Heart left ventricle (tissue), 16 donors: ENCODE data around the gene IQGAP2. TPM values are rescaled to one million over a fixed set of nuclear protein-coding genes. Genes with fewer than 3 reads are reported as not detected.

ENCODE experiments used
- ATAC-seq, 4 donors: fragments of 200-7000 bp; cut with Tn5 transposase; one replicate each; pipeline ENCODE4 v1.9.1; 2020 to 2022; ENCODE audit warnings: moderate library complexity in 4 of 4, mild to moderate bottlenecking in 3 of 4, moderate number of reproducible peaks in 1 of 4
- DNase-seq, 5 donors: peaks; one replicate each; pipeline ENCODE4 v3.0.0-alpha.2; 2020
- H3K27ac ChIP-seq, 12 donors: fragments of 200-600 bp; sonication (generic) in 4 of 12; one replicate each; pipeline versions ENCODE4 v1.5.0 to v1.8.0; 2016 to 2022; ENCODE audit warnings: mild to moderate bottlenecking in 2 of 12
- H3K27me3 ChIP-seq, 9 donors: fragments of 200-600 bp; sonication (generic) in 2 of 9; one replicate each; pipeline versions ENCODE4 v1.5.1 to v1.8.0; 2016 to 2022; ENCODE audit warnings: mild to moderate bottlenecking in 3 of 9
- H3K36me3 ChIP-seq, 9 donors: fragments of 200-600 bp; sonication (generic) in 2 of 9; one replicate each; pipeline versions ENCODE4 v1.5.0 to v1.8.0; 2018 to 2022; ENCODE audit warnings: mild to moderate bottlenecking in 2 of 9
- H3K4me1 ChIP-seq, 12 donors: fragments of 200-600 bp; sonication (generic) in 4 of 12; one replicate each; pipeline versions ENCODE4 v1.5.0 to v1.8.0; 2016 to 2022; ENCODE audit warnings: mild to moderate bottlenecking in 3 of 12
- H3K4me3 ChIP-seq, 12 donors: fragments of 200-600 bp; sonication (generic) in 4 of 12; one replicate each; pipeline versions ENCODE4 v1.5.0 to v1.8.0; 2017 to 2022; ENCODE audit warnings: mild to moderate bottlenecking in 9 of 12, moderate library complexity in 4 of 12
- H3K9me3 ChIP-seq, 12 donors: fragments of 200-600 bp; sonication (generic) in 4 of 12; one replicate each; pipeline versions ENCODE4 v1.5.0 to v1.8.0; 2016 to 2022; ENCODE audit warnings: mild to moderate bottlenecking in 1 of 12
- CTCF ChIP-seq, 12 donors: fragments of 200-600 bp; sonication (generic) in 4 of 12; IDR thresholded peaks; one replicate each; pipeline versions ENCODE4 v1.5.0 to v1.8.0; 2018 to 2022; ENCODE audit warnings: antibody characterized with exemption in 12 of 12, mild to moderate bottlenecking in 5 of 12
- POLR2A ChIP-seq, 2 donors: fragments of 450-650 bp; IDR thresholded peaks; one replicate each; pipeline ENCODE4 v1.6.1; 2017; ENCODE audit warnings: antibody characterized with exemption in 2 of 2, mild to moderate bottlenecking in 2 of 2, moderate library complexity in 2 of 2
- WGBS, 4 donors: extraction: QIAGEN DNeasy Blood & Tissue Kit in 2 of 4; methylation state at CpG; one replicate each; pipeline versions ENCODE4 v1.1.5 to v1.1.7; 2013 to 2018; 5-methylcytosine and 5-hydroxymethylcytosine counted together
- intact Hi-C, 10 donors: fragments of 100-400 bp; cut with DNase I; formaldehyde crosslinking; loops; one replicate each; pipeline versions ENCODE4 v1.11.1 to v1.14.2; 2022
- polyA plus RNA-seq, 2 donors: library from polyadenylated mRNA; stranded (reverse); fragments of 200-250 nt; gene quantifications; one replicate each; pipeline ENCODE4 v1.2.3, GENCODE V29; 2013
- total RNA-seq, 9 donors: library from RNA; depleted of rRNA in 2 of 9; stranded (reverse); fragments of >200 nt in 2 of 9; fragmentation: NEBNext Ultra II Directional in 3 of 9; extraction: Animal tissue kit (Norgen Biotek cat#: 25700) in 3 of 9; gene quantifications; one replicate each; pipeline versions ENCODE4 v1.1.0 to v1.2.4, GENCODE V29; 2016 to 2023
- donor health status: ischemic (EF 13 %, LVEDD 7.1; RV severe dilation, severe dysfunction).
- donor health status: healthy with polysubstance abuse.
- donor health status: DM: no; HTN: yes; CAD: no.
- donor health status: DM: no; HTN: no; CAD: no.
- donor health status: ischemic (EF 25% LVEDD 6.9; RV normal size, moderate dysfunction).
- donor health status: ischemic (EF 25% LVEDD 5.7; RV mildly dilated, moderate dysfunction).
- donor health status: healthy.
- donor health status: DM: yes; HTN: yes; CAD: no.
- donor health status: ischemic (EF 35%, LVEDD 5.7; RV mildly dilated, moderate dysfunction).
- donor health status: nonischemic (EF 11% LVEDD 7.7; RV severe dilation, severe dysfunction).
- donor health status: DM: yes; HTN: yes; CAD: no.
- donor health status: PGD.
- donor health status: ischemic (EF 29% LVEDD 5.4; RV normal size, mild dysfunction).
- donor health status: nonischemic (EF 23%, LVEDD 6.1; RV moderate dilation, normal function).

Gene IQGAP2
- total and polyA plus RNA-seq, 11 donors: 1.7 to 35.4 (median 6.1) TPM

GRCh38 chr5:76638479-76638878, 235.4 kb downstream of the IQGAP2 start:
- H3K27ac ChIP-seq: peak overlapping the region in 1 of 12 donors; percentile 29
- DNase-seq (no peak), ATAC-seq (no peak)
- H3K27me3 ChIP-seq: no peaks in the 10 kb centered on the region
- peaks cover 0 to 19% (median 0%) of the 10 kb centered on the region in 12 donors for H3K4me1 ChIP-seq
- peaks cover 0 to 23% (median 0%) of the 10 kb centered on the region in 9 donors for H3K36me3 ChIP-seq
- intact Hi-C loops: loop anchor here in 1 of 10 donors (5.0 kb wide), 1 partner anchor 36 kb away; no protein-coding TSS in a partner anchor
- WGBS, 4 donors: 77 to 84% (median 81%) methylated on average over 1 of the region's 1 CpG
- H3K9me3 ChIP-seq: no peaks in the 10 kb centered on the region
- TF ChIP-seq CTCF (IDR thresholded peaks at IDR 0.05) (no peak), POLR2A (IDR thresholded peaks at IDR 0.05) (no peak)
- H3K4me3 ChIP-seq: peak overlapping the region in 3 of 12 donors; percentile 4 to 33 (median 20)

GRCh38 chr5:76641514-76642120, 238.5 kb downstream of the IQGAP2 start:
- intact Hi-C loops: loop anchor here in 7 of 10 donors (1.0 to 5.0 kb wide), 6 partner anchors 39 to 131 kb away; partner anchors contain the start of gene F2R (in 1 of the 7)
- Histone ChIP-seq H3K27ac (no peak overlapping the region), H3K9me3 (no peaks in the 10 kb centered on the region), H3K27me3 (no peaks in the 10 kb centered on the region), H3K4me3 (no peak overlapping the region), H3K4me1 (peaks cover 0 to 19% (median 0%) of the 10 kb centered on the region in 12 donors), H3K36me3 (peaks cover 0 to 16% (median 0%) of the 10 kb centered on the region in 9 donors)
- DNase-seq (peak in 4 of 5 donors; percentile 35 to 68 (median 50)), ATAC-seq (peak in 1 of 4 donors; percentile 49)
- 6 to 18% (median 12%) methylated on average over 1 of the region's 1 CpG for WGBS, 4 donors
- no peak for TF ChIP-seq POLR2A (IDR thresholded peaks at IDR 0.05)
- TF ChIP-seq CTCF (IDR thresholded peaks at IDR 0.05): peak; percentile 46 to 76 (median 66)

- Histone ChIP-seq H3K4me1 (peaks cover 0 to 19% (median 0%) of the 10 kb centered on the region in 12 donors), H3K27me3 (no peaks in the 10 kb centered on the region), H3K36me3 (peaks cover 0 to 9% (median 0%) of the 10 kb centered on the region in 9 donors), H3K4me3 (no peak overlapping the region), H3K27ac (no peak overlapping the region), H3K9me3 (no peaks in the 10 kb centered on the region)
- TF ChIP-seq CTCF (IDR thresholded peaks at IDR 0.05) (no peak), POLR2A (IDR thresholded peaks at IDR 0.05) (no peak)
- no peak for ATAC-seq
- whole genome bisulfite sequencing, 4 donors: 78 to 89% (median 85%) methylated on average over 6 of the region's 6 CpGs
- intact Hi-C loops: loop anchor here in 4 of 10 donors (5.0 kb wide), 3 partner anchors 40 to 130 kb away; partner anchors contain the start of gene F2R (in 1 of the 4)
- DNase-seq: no peak
Measured at GRCh38 chr5:76642390-76643040, 239.4 kb downstream of the IQGAP2 start.

- Histone ChIP-seq H3K36me3 (peaks cover 0 to 15% (median 0%) of the 10 kb centered on the region in 9 donors), H3K27me3 (no peaks in the 10 kb centered on the region), H3K4me1 (peaks cover 0 to 12% (median 0%) of the 10 kb centered on the region in 12 donors), H3K9me3 (peaks cover 0 to 6% (median 0%) of the 10 kb centered on the region in 12 donors), H3K27ac (no peak overlapping the region), H3K4me3 (no peak overlapping the region)
- intact Hi-C loops: loop anchor here in 4 of 10 donors (5.0 kb wide), 3 partner anchors 41 to 129 kb away; partner anchors contain the start of gene F2R (in 1 of the 4)
- DNase-seq (no peak), ATAC-seq (no peak)
- TF ChIP-seq POLR2A (IDR thresholded peaks at IDR 0.05) (no peak), CTCF (IDR thresholded peaks at IDR 0.05) (no peak)
Measured at GRCh38 chr5:76643371-76643770, 240.3 kb downstream of the IQGAP2 start.
